ENCODE measurements around the gene PSMD13. TPM values are rescaled to one million over a fixed set of nuclear protein-coding genes. Genes with fewer than 3 reads are reported as not detected.

PSMD13 gene
- total RNA-seq, 4 donors from 2014 or later = 64.7 to 111 (median 77.7) TPM

DNA sequence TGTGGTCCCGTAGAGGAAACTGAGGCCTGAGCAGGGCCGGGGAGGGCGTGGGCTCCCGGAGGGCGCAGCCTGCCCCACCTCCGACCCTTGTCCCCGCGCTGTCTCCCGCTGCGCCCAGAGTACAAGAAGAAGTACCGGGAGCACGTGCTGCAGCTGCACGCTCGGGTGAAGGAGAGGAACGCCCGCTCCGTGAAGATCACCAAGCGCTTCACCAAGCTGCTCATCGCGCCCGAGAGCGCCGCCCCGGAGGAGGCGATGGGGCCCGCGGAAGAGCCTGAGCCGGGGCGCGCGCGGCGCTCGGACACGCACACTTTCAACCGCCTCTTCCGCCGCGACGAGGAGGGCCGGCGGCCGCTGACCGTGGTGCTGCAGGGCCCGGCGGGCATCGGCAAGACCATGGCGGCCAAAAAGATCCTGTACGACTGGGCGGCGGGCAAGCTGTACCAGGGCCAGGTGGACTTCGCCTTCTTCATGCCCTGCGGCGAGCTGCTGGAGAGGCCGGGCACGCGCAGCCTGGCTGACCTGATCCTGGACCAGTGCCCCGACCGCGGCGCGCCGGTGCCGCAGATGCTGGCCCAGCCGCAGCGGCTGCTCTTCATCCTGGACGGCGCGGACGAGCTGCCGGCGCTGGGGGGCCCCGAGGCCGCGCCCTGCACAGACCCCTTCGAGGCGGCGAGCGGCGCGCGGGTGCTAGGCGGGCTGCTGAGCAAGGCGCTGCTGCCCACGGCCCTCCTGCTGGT, 43.4 kb downstream of the PSMD13 start:
- Histone ChIP-seq H3K4me1 (peaks cover 5 to 25% of the 10 kb centered on the region in 2 donors), H3K36me3 (no peaks in the 10 kb centered on the region), H3K4me3 (replicated peaks in 1 of 3) (no peak overlapping the region), H3K9me3 (no peaks in the 10 kb centered on the region), H3K27me3 (peaks cover 28% of the 10 kb centered on the region), H3K27ac (no peak overlapping the region)
- peak; percentile 34 for DNase-seq
- 0 to 6% methylated on average over 4 to 30 of the region's 85 CpGs for WGBS, 2 donors
- intact Hi-C loops (cut with DNase I) = loop anchor here (10.0 kb wide), 1 partner anchor 75 kb away; the partner anchor contains the start of genes BET1L and RIC8A
- TF ChIP-seq POLR2A (IDR thresholded peaks at IDR 0.05) = no peak
- TF ChIP-seq CTCF (IDR thresholded peaks at IDR 0.05) = no peak

- no peak overlapping the region for H3K4me3 ChIP-seq (replicated peaks in 1 of 3)
- 4 to 5% methylated on average over 24 to 41 of the region's 79 CpGs for WGBS, 2 donors
Measured at GRCh38 chr11:280706-281485, 44.1 kb downstream of the PSMD13 start.

DNA sequence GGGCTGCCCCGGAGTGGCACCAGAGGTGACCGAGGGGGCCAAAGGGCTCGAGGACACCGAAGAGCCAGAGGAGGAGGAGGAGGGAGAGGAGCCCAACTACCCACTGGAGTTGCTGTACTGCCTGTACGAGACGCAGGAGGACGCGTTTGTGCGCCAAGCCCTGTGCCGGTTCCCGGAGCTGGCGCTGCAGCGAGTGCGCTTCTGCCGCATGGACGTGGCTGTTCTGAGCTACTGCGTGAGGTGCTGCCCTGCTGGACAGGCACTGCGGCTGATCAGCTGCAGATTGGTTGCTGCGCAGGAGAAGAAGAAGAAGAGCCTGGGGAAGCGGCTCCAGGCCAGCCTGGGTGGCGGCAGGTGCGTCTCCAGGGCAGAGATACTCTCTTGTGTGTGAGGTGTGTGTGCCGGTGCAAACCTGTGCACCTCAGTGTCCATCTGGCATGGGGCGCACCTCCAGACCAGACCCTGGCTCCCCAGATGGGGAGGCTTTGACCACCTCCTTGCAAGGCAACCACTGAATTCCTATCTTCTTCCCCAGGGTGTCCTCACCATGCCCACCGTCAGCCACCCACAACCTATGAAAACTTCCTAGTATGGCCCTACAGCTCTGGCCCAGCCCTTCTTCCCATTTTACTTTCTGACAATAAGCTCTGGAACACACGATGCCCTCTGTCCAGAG, 44.8 kb downstream of the PSMD13 start:
- DNase-seq = no peak
- no peaks in the 10 kb centered on the region for H3K36me3 ChIP-seq
- peaks cover 5 to 25% of the 10 kb centered on the region in 2 donors for H3K4me1 ChIP-seq
- TF ChIP-seq CTCF (IDR thresholded peaks at IDR 0.05) (no peak), POLR2A (IDR thresholded peaks at IDR 0.05) (no peak)
- 36 to 40% methylated on average over 8 to 22 of the region's 26 CpGs for WGBS, 2 donors
- H3K27ac ChIP-seq = no peak overlapping the region
- intact Hi-C loops (cut with DNase I) = loop anchor here (10.0 kb wide), 1 partner anchor 77 kb away; the partner anchor contains the start of genes BET1L and RIC8A
- no peak overlapping the region for H3K4me3 ChIP-seq (replicated peaks in 1 of 3)
- H3K27me3 ChIP-seq = peaks cover 28% of the 10 kb centered on the region
- no peaks in the 10 kb centered on the region for H3K9me3 ChIP-seq

More at GRCh38 chr11:280706-281485, 44.1 kb downstream of the PSMD13 start:
- Histone ChIP-seq H3K36me3 (no peaks in the 10 kb centered on the region), H3K9me3 (no peaks in the 10 kb centered on the region), H3K27ac (no peak overlapping the region), H3K27me3 (peaks cover 28% of the 10 kb centered on the region), H3K4me1 (peaks cover 5 to 25% of the 10 kb centered on the region in 2 donors)
- no peak for TF ChIP-seq CTCF (IDR thresholded peaks at IDR 0.05)
- TF ChIP-seq POLR2A (IDR thresholded peaks at IDR 0.05) = no peak
- intact Hi-C loops (cut with DNase I) = loop anchor here (10.0 kb wide), 1 partner anchor 76 kb away; the partner anchor contains the start of genes BET1L and RIC8A
- DNase-seq = peak in 1 of 2 donors; percentile 1

DNA sequence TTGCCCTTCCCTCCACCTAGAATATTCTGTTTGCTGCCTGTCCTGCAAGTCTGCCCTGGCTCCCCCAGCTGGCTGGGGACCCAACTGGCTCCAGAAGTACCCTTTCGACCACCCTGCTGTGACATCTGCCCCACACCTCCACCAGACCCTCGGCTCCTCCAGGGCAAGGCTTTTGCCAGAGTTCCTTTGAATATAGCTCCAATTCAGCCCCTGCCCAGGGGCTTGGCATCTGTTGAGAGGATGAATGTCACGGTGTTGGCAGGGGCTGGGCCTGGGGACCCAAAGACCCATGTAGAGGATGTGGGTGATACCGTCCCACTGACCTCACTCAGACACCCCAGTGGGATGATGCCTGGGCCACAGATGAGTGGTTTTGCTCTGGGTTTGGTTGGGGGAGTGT, 45.4 kb downstream of the PSMD13 start:
- intact Hi-C loops (cut with DNase I) = loop anchor here (10.0 kb wide), 1 partner anchor 77 kb away; the partner anchor contains the start of genes BET1L and RIC8A
- Histone ChIP-seq H3K27me3 (peaks cover 28% of the 10 kb centered on the region), H3K27ac (no peak overlapping the region), H3K36me3 (no peaks in the 10 kb centered on the region), H3K9me3 (no peaks in the 10 kb centered on the region), H3K4me1 (peaks cover 5 to 26% of the 10 kb centered on the region in 2 donors), H3K4me3 (replicated peaks in 1 of 3) (no peak overlapping the region)
- 64 to 69% methylated on average over 4 of the region's 4 CpGs for WGBS, 2 donors
- DNase-seq = no peak
- no peak for TF ChIP-seq CTCF (IDR thresholded peaks at IDR 0.05)
- no peak for TF ChIP-seq POLR2A (IDR thresholded peaks at IDR 0.05)
